ENCODE results near the gene SLC15A5.

Gene SLC15A5

GRCh38 chr12:16174282-16174681, 103.2 kb downstream of the SLC15A5 start:
- no peak for DNase-seq (ENCODE audit: low read depth)

DNA sequence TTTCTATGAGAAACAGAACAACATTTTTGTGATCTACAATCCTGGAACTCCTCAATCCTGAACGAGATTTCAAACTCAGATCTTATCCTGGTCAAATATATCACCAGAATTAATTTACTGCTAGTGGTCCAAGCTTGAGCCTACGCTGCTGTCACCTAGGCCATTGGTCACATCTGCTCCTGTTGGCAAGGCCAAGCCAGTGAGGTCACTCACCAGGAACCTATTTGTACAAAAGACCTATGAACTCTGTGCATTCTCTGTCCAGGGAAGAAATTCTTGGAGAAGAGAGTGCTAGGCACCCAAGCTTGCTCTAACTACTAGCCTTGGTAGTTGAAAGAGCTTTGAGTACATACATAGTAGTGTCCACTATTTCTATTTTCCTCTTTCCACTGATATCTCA, 106.1 kb downstream of the SLC15A5 start:
- no peak for DNase-seq (ENCODE audit: low read depth)

DNA sequence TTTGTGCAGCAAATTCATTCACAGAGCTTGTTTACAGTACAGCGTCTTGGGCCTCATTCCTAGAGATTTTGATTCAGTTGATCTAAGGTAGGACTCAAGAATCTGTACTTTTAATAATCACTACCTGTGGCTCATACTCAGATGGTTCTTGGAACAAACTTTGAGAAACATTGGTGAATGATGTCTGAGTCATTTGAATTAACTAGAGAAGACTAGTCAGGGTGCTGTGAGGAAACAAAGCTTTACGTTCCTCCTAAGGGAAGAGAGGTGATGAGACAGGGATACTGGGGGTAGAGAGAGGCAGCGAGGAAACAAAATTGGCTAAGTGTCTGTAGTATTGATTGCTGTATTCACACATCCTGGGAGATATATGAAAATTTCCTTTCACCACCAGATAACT, 109.4 kb downstream of the SLC15A5 start:
- DNase-seq (ENCODE audit: low read depth) = no peak

- DNase-seq (ENCODE audit: low read depth) = no peak
Measured at GRCh38 chr12:16166563-16167470, 110.7 kb downstream of the SLC15A5 start.

- peak; percentile 61 for DNase-seq (ENCODE audit: low read depth)
Measured at GRCh38 chr12:16165506-16165905, 112.0 kb downstream of the SLC15A5 start.

DNA sequence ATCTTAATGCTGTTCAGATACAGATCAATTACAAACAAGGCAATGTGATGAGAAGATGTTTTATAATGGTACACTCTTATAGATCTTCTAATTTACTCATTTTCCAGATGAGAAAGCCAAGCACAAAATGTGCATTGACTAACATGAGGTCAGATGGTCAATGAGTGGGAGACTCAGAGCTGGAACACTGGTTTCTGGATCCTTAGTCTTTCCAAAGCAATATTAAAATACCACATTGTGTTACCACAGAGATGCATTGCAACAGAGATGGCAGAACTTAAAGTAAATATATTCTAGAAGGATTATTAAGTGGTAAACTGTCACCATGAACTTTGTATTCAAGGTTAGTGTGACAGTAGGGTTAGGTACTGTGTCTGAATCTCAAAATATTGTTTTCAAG, 113.6 kb downstream of the SLC15A5 start:
- DNase-seq (ENCODE audit: low read depth) = no peak

DNA sequence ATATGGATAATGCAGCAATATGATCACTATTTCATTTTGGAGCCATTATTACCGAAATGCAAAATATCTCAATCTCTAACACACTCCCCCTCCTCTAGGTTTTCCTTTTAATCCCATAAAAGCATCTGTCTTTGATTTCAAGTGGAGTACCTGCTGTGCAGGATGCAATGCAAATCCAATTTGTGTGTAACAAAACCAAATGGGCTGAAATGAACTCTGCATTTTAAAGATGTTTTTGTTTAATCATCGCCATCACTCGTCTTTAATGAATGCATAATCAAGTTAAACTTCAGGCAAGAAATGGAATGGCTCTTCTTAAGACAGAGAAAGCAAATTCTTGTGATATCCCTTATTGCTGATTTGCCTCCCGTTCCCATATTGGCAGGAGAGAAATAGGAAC, 114.3 kb downstream of the SLC15A5 start:
- DNase-seq (ENCODE audit: low read depth) = no peak

DNA sequence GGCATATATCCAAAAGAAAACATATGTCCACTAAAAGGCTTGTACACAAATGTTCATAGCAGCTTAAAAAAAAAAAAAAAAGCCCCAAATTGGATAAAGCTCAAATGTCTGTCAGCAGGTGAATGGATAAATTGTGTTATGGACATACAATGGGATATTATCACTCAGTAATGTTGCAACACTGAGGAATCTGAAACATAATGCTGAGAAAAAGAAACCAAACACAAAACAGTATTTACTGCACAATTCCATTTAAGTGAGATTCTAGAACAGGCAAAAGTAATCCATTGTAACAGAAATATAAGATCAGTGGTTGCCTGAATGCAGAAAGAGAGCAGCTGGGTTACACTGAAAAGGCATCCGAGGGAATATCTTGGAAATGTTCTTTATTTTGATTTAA, 117.9 kb downstream of the SLC15A5 start:
- DNase-seq (ENCODE audit: low read depth) = no peak

- DNase-seq (ENCODE audit: low read depth) = no peak
Measured at GRCh38 chr12:16158050-16158449, 119.4 kb downstream of the SLC15A5 start.

- DNase-seq (ENCODE audit: low read depth) = no peak
Measured at GRCh38 chr12:16155938-16156337, 121.5 kb downstream of the SLC15A5 start.

DNA sequence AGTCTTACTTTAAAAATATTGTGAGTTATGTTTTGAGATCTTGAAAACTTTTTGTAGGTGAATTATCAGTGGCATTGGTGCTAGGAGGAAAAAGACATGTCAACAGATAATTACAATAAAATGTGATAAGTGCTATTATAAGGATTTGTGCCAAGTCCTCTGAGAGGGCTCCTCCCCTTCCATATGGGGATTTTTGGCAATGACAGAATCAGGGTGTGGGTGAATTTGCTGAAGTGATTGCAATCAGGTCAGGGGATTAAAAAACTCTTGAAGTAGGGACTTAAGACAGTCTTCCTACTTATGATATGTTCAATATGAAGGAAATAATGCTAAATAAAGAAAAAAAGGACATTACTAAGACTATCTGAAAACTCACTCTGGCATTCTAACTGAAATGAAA, 122.5 kb downstream of the SLC15A5 start:
- DNase-seq (ENCODE audit: low read depth) = no peak

GRCh38 chr12:16152885-16153673, 124.4 kb downstream of the SLC15A5 start:
- no peak for DNase-seq (ENCODE audit: low read depth)

GRCh38 chr12:16150276-16150675, 127.2 kb downstream of the SLC15A5 start:
- no peak for DNase-seq (ENCODE audit: low read depth)

GRCh38 chr12:16148938-16149337, 128.5 kb downstream of the SLC15A5 start:
- no peak for DNase-seq (ENCODE audit: low read depth)

Measured in fibroblast of the conjunctiva (primary cell).